HG03045 (cell line): ENCODE measurements around the gene RPL26.
A peak's percentile ranks its signal among the peaks of the same experiment; 100 is the strongest.
"Not testable (repeated sequence)": the region's sequence is repeated elsewhere in the genome, so short reads cannot be mapped to it uniquely, and the experiment has no call there.

Source experiments
- ATAC-seq: cut with Tn5 transposase; IDR thresholded peaks from one replicate; pipeline ENCODE4 v1.9.1; 2021; ENCODE audit warnings: mild to moderate bottlenecking, moderate library complexity; ENCODE audit not compliant: unreplicated experiment

The RPL26 gene

DNA sequence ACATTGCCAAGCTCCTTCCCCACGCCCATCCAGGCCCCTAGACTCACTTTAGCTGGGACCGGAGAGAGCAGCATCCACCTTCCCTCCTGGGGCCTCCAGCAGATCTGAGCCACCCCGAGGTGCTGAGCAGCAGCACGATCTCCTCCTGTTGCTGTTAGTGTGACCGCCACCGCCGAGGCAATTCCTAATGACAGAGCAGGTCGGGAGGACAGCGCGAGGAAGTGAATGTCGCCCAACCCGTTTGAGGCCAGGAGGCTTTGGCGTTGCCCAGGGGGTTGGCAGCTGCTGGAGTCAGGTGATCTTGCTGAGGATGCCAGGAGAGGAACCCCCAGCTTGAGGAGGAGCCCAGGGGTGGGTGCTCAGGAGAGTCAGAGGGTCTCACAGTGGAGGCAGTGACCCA lies 14.6 kb upstream of the RPL26 start, which contains the start of gene RNF222:
RNF222 (minus strand) TSS at position 192 of the 400 bp plus-strand sequence. CDS start 4,366 bp downstream, outside the sequence.
- ATAC-seq, result no peak

DNA sequence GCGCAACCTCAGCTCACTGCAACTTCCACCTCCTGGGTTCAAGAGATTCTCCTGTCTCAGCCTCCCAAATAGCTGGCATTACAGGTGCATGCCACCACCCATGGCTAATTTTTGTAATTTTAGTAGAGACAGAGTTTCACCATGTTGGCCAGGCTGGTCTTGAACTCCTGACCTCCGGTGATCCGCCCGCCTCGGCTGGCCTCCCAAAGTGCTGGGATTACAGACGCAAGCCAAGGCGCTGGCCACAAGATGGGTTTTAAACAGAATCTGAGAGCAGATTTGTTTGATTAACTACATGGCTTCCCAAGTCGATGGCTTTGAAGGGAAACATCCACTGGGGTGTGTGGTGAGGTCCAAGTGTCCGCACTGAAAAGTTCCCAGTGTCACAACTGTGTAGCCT lies 11.5 kb upstream of the RPL26 start:
- ATAC-seq, result not testable (repeated sequence)

DNA sequence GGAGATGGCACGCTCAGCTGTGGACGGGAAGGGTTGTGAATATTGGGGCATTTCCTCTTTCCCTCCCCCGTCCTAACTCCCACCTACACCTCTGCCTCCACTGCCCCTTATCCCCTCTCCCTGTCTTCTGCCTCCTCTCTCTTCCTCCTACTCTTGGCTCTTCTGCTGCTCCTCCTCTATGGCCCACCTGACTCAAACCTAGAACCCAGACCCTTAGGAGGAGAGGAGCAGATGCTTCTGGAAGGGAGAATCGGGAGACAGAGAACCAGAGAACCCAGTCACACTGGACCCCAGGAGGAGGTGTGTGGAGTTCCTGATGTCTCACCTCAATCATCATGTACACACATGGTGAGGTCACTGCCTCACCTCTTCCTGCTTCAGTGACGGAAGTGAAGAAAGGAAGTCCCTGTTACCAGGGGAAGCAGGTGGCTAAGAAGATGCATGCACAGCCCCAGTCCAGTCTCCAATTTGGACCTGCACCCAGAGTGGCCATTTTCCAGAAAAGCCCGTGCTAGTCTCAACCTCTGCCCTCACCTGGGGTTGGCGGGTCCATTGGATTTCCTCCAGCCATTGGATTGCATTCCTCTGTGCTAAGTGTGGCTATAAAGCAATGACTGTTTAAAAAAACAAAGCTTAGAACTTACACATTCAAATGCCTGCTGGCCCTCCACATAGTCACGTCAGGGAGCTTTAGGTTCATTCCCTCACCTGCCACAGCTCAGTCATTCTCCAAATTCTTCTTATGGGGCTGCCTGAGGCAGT lies 10.7 kb upstream of the RPL26 start:
- ATAC-seq, result no peak

DNA sequence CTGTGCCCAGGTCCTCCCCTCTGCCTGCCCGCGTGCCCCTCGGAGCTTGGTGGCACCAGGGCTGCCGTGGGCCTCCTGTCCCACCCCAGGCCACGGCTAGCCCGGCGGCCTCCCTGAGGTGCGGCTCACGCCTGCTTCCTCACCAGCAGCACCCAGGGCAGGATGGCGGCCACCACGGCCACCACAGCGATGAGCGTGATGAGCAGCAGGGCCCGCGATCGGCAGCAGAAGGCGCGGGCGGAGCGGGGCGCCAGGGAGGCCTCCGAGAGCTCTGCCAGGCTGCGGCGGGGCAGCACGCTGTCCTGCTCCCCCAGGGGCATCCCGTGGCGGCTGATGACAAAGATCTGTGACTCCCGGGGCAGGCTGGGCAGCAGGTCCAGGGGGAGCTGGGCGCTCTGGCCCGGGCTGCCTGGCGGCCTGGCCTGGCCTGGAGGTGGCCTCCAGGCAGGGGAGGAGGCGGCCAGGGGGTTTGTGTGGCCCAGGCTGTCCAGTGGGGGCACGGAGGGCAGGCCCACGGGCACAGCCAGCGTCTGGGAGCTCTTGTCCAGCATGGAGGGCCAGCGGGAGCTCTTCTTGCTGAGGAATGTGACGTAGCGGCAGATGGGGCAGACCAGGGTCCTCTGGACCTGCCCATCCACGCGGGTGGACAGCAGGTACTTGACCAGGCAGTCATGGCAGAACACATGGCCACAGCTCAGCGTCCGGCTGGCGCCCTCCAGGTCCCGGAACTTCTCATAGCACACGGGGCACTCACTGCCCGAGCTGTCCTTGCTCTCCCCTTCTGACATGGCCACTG lies 9.9 kb upstream of the RPL26 start:
- no peak for ATAC-seq

DNA sequence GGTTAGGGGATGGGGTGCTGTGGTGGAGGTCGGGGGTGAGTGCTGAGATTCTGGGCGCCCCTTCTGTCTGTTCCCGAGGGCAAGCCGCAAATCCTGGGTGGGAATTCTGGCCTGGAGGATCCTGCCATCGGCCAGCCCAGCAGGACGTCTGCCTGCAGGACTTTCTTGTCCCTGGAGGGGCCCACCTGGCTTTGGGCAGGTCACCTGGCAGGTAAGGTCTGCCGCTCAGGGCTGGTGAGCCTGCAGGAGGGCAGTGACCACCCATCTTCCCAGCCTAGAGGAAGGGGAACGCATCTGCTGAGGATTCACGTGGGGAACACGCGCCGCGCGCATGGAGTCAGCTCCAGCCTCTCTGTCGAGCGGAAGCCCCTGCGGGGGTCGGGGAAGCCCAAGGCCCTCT lies 9.3 kb upstream of the RPL26 start:
- ATAC-seq, result no peak

DNA sequence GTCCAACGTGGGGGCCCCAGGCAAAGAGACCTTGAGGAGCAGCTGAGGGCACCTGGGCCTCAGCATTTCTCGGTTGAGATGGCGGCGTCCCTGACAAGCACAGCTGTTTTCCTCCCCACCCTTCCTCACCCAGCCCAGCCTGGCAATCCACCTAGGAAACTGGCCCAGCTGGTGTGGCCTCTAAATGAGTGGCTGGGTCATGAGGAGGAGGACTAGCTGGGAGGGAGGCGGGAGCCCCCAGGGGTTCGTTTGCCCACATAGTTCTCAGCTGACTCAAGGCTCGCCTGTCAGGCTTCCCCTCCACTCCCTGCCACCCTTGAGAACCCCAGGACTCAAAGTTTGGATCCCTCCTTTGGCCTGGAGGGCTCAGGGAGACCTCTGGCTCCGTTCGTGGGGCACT lies 8.7 kb upstream of the RPL26 start:
- ATAC-seq, result no peak

DNA sequence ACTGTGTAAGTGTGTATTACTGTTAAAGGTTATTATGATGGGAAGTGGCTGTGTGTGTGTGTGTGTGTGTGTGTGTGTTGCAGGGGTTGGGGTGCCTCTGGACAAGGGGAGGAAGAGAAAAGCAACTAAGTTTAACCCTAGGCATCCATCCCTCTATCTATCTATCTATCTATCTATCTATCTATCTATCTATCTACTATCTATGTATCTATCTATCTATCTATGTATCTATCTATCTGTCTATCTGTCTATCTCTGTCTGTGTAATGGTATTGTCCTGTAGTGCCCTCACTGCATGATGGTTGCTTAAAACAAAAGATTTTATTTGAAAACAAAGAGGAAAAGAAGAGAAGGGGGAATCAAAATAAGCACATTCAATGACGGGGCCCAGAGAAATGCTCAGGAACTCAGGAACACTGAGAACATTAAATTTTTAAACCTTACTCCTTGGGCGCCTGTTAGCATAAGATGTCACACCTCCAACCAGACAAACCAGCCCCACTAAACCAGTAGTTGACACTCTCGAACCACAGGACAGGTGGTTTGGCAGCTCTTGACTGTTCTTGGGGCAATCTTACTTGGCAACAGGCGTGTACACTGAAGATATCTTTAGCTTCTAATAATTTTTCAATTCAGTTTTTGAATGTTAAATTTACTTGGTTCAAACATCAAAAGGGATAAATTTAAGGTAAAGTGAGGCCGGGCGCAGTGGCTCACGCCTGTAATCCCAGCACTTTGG lies 5.1 kb upstream of the RPL26 start:
- ATAC-seq, result no peak

DNA sequence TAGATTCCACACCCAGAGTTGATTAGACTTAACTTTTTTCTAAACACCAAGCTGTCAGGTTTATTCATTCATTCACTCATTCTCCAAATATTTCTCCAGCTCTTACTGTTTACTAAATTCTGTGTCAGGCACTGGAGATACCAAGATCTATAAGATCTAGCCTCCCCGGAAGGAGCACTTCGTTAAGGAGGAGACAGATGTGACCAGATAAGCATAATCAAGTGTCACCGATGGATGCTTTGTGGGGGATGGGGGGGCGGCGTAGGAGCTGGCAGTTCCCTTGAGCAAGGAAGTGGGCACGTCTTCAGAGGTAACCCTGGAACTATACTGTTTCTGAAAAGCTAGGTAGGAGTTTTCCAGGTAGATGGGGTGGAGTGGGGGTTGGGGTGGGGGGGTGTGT lies 3.8 kb upstream of the RPL26 start:
- no peak for ATAC-seq

DNA sequence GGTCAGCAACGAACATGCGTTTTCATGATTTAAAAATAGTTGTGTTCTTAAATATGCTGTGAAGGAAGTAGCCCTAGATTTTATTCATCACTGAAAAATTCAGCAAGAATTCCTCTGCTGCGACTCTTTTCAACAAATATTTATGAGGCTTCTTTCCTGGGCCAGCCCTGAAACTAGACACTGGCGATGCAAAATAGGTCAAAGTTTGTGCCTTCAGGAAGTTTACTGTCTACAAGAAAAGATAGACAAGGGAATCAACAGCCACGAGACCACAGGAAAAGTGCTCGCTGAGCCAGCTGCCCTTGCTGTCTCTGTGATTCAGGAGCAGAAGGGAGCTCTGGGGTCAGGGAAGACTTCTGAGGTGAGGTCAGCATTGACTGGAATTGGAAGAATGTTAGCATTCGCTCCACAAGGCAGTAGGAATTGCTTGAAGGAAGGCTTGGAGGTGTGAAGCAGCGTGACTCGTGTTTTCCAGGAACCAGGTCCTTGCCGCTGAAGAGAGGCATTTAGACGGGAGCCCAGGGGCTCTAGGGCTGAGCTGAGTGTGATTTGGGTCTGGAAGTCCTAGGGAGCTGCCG lies 1.9 kb upstream of the RPL26 start:
- ATAC-seq, result no peak

DNA sequence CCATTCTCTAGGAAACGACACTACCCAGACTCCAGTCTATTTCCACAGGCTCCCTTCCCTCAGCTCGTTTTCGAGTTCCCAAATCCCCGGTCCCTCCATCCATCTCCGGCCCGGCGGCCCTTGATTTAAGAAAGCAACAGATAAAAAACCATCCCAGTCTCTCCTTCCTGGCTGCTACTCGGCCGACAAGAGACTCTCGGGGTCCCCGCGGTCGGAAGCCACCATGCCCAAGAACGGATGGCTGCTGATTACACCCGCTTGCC lies 182 bp downstream of the RPL26 start:
- ATAC-seq, result peak; percentile 5

DNA sequence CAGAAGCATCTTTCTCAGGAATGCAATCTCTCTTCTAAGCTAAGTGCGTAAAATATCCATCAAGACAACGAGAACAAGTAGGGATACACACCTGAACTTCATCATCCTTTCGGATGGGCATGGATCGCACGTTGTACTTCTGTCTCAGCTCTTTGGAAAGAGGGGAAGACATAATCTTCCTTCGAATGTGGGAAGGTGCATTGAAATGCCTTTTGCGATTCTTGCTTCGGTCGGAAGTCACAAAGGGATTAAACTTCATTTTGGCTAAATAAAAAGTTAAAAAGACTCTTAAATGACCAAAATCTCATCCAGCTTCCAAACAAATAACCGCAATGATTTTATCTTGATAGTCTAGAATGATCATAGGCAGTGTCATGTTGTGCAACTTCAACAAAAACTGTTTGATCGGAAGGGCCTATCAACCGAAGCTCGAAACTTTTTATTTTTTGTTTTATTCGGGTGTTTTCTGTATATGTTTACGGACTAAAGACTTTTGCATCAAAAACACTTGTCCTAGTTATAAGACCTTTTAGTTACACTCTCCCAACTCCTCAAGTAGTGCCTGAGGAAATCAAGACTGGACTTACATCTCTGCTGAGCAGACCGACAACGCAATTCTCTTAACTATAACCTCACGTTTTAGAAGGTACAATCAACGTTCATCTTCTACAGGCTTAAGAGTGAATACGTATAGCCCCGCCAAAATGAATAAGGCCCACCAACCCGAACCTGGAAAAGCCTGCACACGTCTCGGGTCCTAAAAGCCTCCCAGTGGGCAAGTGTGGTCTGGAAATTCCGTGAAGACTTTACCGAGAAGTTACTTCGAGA lies 727 bp downstream of the RPL26 start:
- no peak for ATAC-seq

DNA sequence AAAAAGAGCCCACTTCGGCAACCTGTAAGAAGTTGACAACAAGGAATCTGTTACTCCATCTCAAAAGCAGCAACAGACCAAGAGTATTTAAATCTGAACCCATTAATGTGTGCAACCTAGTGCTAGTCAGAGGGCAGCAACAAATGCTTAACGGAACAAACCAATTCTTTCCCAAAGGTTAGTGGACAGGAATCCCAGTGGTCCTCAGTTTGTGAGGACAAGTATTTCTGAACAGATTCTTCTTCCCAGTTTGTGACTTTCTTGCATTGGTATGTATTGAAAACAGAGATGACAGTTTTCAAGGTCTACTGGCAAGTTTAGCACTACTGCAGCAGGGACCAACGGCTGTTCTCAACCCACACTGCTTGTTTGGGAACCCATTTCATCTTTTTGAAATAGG lies 2.9 kb downstream of the RPL26 start:
- ATAC-seq, result no peak

DNA sequence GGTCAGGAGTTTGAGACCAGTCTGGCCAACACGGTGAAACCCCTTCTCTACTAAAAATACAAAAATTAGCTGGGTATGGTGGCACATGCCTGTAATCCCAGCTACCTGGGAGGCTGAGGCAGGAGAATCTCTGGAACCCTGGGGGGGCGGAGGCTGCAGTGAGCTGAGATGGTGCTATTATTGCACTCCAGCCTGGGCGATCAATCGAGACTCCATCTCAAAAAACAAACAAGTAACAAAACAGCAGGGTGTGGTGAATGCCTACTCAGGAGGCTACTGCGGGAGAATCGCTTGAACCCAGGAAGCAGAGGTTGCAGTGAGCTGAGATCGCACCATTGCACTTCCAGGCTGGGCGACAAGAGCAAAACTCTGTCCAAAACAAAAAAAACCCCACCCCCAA lies 4.9 kb downstream of the RPL26 start:
- ATAC-seq, result not testable (repeated sequence)

DNA sequence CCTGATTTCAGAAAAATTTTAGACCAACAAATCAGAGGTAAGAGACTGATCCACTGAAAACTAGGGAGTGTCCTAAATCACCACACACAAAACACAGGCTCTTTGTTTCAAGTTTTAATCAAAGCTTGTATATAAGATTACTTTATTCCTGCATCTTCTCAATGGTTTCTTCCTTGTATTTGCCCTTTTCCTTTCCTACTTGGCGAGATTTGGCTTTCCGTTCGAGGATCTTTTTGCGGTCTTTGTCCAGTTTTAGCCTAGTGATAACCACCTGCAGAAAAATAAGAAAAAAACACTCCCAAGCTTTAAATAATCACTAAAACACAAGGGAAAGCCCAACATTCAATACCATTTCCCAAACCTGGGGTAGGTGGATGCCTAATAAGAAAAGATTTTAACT lies 5.6 kb downstream of the RPL26 start:
- no peak for ATAC-seq

DNA sequence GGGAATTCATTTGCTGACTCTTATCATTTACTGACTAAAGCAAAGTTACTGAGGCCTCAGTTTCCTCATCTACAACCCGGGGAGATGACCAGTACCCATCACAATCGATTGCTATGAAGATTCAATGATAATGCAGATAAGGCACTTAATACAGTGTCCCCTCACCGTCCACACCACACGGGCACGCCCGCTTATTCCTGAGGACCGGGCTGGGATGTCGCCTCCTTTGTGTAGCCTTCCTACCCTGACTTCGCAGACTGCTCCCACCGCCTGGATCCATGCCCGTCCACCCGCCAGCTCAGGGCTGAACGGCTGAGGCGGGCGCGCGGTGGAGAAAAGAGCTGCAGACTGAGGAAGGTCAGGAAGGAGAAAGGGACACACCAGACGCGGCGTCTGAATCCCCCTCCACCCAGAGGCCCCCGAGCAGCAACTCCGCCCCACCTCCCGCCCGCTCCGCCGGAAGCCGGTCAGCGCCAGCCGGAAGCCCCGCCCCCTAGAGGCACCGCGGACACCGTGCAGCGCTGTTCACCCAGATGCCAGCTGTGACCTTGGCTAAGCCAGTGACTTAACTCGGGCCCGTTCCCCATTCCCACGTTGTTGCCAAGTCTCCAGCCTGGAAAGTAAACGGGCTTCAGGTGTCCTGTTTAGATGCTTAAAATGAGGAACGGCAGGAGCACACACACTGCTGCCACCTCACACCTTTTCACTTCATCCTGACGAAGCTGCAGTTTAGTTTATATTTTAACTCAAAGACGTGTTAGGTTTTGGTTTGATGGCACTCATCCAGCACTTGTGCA lies 6.5 kb downstream of the RPL26 start, which contains the start of gene KRABD2:
KRABD2 (minus strand) TSS at position 434 of the 797 bp plus-strand sequence.
- peak; percentile 79 for ATAC-seq

DNA sequence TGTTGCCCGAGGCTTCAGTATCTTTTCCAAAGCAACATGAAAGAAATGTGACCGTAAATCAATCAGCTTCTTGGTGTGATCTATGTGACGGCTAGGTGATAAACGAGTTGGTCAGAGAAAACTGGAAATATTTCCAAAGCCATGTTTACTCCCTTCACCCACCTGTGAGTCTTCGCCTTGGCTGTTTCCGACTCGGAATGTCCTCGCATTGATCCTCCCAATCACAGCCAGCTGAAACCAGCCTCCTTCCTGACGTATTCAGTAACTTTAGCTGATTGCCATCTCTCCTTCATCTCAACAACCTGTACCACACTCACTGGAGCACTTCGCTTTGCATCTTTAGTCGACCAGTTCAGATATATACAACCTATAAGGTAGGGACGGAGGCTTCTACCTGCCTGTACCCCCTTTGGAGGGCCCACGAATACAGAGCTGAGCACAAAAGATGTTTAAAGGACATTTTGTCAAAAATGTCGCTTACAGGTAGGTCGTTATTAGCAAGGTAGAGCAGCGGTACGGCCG lies 7.2 kb downstream of the RPL26 start:
- ATAC-seq, result no peak

DNA sequence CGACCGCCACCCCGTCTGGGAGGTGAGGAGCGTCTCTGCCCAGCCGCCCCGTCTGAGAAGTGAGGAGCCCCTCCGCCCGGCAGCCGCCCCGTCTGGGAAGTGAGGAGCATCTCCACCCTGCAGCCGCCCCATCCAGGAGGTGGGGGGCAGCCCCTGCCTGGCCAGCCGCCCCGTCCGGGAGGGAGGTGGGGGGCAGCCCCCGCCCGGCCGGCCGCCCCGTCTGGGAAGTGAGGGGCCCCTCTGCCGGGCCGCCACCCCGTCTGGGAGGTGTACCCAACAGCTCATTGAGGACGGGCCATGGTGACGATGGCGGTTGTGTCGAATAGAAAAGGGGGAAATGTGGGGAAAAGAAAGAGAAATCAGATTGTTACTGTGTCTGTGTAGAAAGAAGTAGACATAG lies 9.1 kb downstream of the RPL26 start:
- ATAC-seq, result not testable (repeated sequence)

DNA sequence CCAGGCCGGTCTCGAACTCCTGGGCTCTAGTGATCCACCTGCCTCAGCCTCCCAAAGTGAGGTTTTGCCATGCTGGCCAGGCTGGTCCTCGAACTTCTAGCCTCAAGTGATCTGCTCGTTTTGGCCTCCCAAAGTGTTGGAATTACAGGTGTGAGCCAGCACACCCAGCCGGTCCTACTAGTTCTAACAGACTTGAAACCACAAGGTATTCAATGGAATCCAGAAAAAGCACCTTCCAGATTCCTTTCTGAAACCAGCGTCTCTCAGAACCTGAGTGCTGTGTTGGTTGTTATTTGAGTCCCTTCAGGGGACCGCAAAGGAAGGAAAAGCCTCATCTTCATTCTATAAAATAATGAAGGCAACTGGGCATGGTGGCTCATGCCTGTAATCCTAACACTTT lies 10.6 kb downstream of the RPL26 start:
- no peak for ATAC-seq

DNA sequence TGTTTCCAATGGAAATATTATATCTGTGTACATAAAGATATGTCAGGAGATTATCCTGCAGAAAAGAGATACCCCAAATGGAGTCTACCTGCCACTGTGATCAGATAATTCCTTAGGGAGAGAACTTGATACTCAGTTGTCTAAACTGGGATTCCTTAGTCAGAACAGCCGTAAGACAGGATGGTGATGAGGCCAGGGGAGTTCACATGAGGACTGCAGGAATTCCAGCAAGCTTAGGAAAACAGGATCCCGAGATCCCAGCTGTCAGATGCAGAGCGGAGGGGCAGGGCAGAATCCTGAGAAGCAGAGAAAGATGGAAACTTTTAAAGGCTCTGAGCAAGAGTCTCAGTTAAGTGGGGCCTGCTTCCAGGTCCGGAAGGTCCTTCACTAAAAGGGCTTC lies 11.2 kb downstream of the RPL26 start:
- no peak for ATAC-seq
